Measurements from ENCODE around the gene IGF1R.

Gene IGF1R

DNA sequence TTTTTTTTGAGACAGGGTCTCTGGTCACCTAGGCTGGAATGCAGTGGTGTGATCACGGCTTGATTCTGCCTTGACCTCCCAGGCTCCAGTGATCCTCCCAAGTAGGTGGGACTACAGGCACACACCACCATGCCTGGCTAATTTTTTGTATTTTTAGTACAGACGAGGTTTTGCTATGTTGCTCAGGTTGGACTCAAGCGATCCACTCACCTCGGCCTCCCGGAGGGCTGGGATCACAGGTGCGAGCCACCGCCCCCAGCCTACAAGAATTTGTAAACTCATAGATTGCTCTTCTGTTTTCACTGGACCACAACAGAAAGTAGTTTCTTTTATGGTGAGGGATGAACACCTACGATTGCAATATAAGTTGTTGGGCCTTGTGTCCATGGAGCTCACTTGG, 7.4 kb downstream of the IGF1R start:
- H3K4me1 ChIP-seq (ENCODE audit: control insufficient read depth in 2 of 2, insufficient read depth in 2 of 2, low read length in 2 of 2) = peaks cover 2 to 12% of the 10 kb centered on the region in 2 donors

DNA sequence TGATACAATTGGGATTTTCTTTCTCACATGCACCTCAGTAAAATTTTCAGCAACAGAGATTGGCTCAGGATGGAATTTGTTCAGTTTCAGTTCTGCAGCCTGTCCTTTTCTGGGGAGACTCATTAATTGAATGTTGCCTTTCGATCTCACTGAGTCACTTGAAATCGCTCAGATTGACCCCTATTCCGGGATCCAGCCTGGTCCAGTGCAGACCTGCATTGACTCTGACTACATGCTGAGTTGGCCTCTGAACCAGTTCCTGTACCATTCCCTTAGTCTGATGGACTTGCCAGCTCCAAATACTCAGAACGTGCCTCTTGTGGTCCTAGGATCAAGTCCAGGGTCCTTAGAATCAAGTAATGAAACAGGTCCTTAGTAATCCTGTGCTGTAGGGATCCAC, 9.4 kb downstream of the IGF1R start:
- no peaks in the 10 kb centered on the region for H3K9me3 ChIP-seq (ENCODE audit: control insufficient read depth in 2 of 2, low read length in 2 of 2)
- H3K4me1 ChIP-seq (ENCODE audit: control insufficient read depth in 2 of 2, insufficient read depth in 2 of 2, low read length in 2 of 2) = peaks cover 0 to 4% of the 10 kb centered on the region in 2 donors
- H3K36me3 ChIP-seq (ENCODE audit: control insufficient read depth in 2 of 2, insufficient read depth in 2 of 2, low read length in 2 of 2) = no peaks in the 10 kb centered on the region
- H3K27ac ChIP-seq (ENCODE audit: low read depth in 2 of 2, low read length in 2 of 2) = no peak overlapping the region
- no peak overlapping the region for H3K9ac ChIP-seq (ENCODE audit: low read depth in 1 of 2, low read length in 2 of 2)
- no peaks in the 10 kb centered on the region for H3K27me3 ChIP-seq (ENCODE audit: control insufficient read depth in 2 of 2, insufficient read depth in 2 of 2, low read length in 2 of 2)
- no peak overlapping the region for H3K4me3 ChIP-seq (ENCODE audit: low read length in 2 of 2)

More for the DNA sequence above, 7.4 kb downstream of the IGF1R start:
- Histone ChIP-seq H3K27ac (ENCODE audit: low read depth in 2 of 2, low read length in 2 of 2) (no peak overlapping the region), H3K9ac (ENCODE audit: low read depth in 1 of 2, low read length in 2 of 2) (no peak overlapping the region), H3K36me3 (ENCODE audit: control insufficient read depth in 2 of 2, insufficient read depth in 2 of 2, low read length in 2 of 2) (no peaks in the 10 kb centered on the region), H3K4me3 (ENCODE audit: low read length in 2 of 2) (no peak overlapping the region), H3K9me3 (ENCODE audit: control insufficient read depth in 2 of 2, low read length in 2 of 2) (no peaks in the 10 kb centered on the region), H3K27me3 (ENCODE audit: control insufficient read depth in 2 of 2, insufficient read depth in 2 of 2, low read length in 2 of 2) (peaks cover 4 to 6% of the 10 kb centered on the region in 2 donors)

DNA sequence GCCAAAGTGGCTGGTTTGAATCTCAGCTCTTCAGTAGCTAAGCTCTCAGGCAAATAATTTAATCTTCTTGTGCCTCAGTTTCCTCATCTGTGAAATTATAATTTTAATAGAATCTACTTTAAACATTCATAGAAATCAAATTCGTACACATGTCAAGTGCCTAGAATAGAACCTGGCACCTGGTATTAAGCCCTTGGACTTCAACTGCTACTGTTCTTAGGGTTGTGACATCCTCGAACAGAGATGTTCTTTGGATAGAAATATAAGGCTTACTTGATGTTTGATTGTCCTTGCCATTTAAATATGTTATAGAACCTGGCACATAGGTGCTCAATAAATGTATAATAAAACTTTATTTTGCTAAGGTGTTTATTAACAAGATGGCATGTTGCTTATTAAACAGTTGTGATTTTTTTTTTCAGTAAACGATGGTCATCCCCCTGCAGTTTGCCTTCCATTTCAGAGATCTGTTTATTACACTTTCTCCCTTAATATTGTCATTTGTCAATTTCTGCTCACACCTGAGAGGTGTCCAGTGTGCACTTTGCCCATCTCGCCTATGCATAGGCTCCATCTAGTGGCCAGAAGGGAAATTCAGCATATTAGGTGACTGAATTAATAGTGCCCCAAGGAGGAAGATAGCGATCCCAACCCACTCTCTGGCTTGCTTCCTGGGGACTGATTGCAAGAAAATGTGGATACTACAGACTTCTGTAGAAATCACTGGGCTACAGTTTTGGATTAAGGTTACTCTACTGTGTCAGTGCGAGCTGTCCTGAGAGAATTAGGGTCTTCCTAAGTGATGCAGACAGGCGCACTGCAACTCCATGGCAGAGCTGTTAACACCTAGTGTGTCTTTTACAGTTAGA, 10.7 kb downstream of the IGF1R start:
- peaks cover 0 to 4% of the 10 kb centered on the region in 2 donors for H3K4me1 ChIP-seq (ENCODE audit: control insufficient read depth in 2 of 2, insufficient read depth in 2 of 2, low read length in 2 of 2)
- no peak overlapping the region for H3K27ac ChIP-seq (ENCODE audit: low read depth in 2 of 2, low read length in 2 of 2)

DNA sequence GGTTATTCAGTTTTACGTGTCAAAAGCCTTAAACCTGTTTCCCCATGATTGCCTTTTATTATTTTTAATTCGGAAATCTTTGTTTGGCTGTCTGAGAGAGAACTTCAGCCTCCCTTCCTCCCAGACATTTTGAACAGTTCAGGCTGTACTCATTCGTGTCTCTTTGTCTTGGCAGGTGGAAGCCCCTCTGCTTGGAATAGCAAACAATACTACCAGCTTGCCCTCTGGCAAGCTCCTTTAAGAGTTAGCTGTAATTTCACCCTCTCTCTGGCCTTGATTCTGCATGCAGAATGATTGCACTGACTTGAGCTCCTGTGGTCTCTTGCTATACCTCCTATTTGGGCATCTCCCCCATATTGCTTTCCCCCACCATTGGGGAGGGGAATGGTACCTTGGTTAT, 11.7 kb downstream of the IGF1R start:
- H3K36me3 ChIP-seq (ENCODE audit: control insufficient read depth in 2 of 2, insufficient read depth in 2 of 2, low read length in 2 of 2) = no peaks in the 10 kb centered on the region
- H3K9ac ChIP-seq (ENCODE audit: low read depth in 1 of 2, low read length in 2 of 2) = no peak overlapping the region
- H3K27me3 ChIP-seq (ENCODE audit: control insufficient read depth in 2 of 2, insufficient read depth in 2 of 2, low read length in 2 of 2) = no peaks in the 10 kb centered on the region
- H3K4me3 ChIP-seq (ENCODE audit: low read length in 2 of 2) = no peak overlapping the region
- no peaks in the 10 kb centered on the region for H3K9me3 ChIP-seq (ENCODE audit: control insufficient read depth in 2 of 2, low read length in 2 of 2)
- no peak overlapping the region for H3K27ac ChIP-seq (ENCODE audit: low read depth in 2 of 2, low read length in 2 of 2)
- H3K4me1 ChIP-seq (ENCODE audit: control insufficient read depth in 2 of 2, insufficient read depth in 2 of 2, low read length in 2 of 2) = peaks cover 0 to 4% of the 10 kb centered on the region in 2 donors

More for the DNA sequence above, 10.7 kb downstream of the IGF1R start:
- no peak overlapping the region for H3K9ac ChIP-seq (ENCODE audit: low read depth in 1 of 2, low read length in 2 of 2)
- H3K27me3 ChIP-seq (ENCODE audit: control insufficient read depth in 2 of 2, insufficient read depth in 2 of 2, low read length in 2 of 2) = no peaks in the 10 kb centered on the region
- H3K36me3 ChIP-seq (ENCODE audit: control insufficient read depth in 2 of 2, insufficient read depth in 2 of 2, low read length in 2 of 2) = no peaks in the 10 kb centered on the region
- H3K9me3 ChIP-seq (ENCODE audit: control insufficient read depth in 2 of 2, low read length in 2 of 2) = no peaks in the 10 kb centered on the region
- H3K4me3 ChIP-seq (ENCODE audit: low read length in 2 of 2) = no peak overlapping the region

DNA sequence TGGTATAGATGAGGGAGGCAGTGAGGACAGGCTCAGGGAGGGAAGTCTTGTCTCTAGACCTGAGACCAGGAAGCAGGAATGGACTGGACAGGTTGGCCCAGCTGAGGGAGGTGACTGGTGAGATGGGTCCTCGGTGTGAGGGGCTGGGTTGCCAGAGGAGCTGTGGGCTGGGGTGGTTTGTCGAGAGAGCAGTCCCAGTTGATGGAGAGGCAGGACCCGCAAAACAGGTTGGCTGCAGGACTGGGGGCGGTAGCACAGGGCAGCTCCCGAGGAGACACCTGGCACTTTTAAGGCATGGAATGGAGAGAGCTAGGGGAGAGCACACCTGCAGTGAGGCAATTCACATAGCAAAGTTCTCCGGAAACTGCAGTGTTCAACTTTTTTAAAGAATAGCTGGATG, 14.7 kb downstream of the IGF1R start:
- no peak overlapping the region for H3K9ac ChIP-seq (ENCODE audit: low read depth in 1 of 2, low read length in 2 of 2)

DNA sequence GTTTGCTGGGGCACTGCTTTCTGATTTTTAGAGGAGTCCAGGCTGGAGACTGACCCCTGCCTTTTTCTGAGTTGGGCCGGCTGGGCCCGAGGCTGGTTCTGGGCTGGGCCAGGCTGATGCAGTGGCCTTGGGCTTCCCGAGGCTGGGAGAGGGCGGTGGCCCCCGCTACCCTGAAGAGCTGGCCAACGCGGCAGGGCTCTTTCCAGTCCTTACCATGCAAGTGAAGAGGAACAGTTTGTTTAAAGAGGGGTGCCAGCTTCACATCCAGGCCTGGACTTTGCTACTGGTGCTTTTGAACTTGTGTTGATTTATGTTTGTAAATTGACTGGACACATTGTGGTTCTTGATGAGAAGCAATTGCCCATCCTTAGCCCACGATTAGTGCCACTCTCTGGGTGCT, 15.3 kb downstream of the IGF1R start:
- H3K36me3 ChIP-seq (ENCODE audit: control insufficient read depth in 2 of 2, insufficient read depth in 2 of 2, low read length in 2 of 2) = no peaks in the 10 kb centered on the region
- H3K9me3 ChIP-seq (ENCODE audit: control insufficient read depth in 2 of 2, low read length in 2 of 2) = no peaks in the 10 kb centered on the region
- no peak overlapping the region for H3K4me3 ChIP-seq (ENCODE audit: low read length in 2 of 2)
- H3K27ac ChIP-seq (ENCODE audit: low read depth in 2 of 2, low read length in 2 of 2) = no peak overlapping the region
- H3K9ac ChIP-seq (ENCODE audit: low read depth in 1 of 2, low read length in 2 of 2) = no peak overlapping the region
- H3K27me3 ChIP-seq (ENCODE audit: control insufficient read depth in 2 of 2, insufficient read depth in 2 of 2, low read length in 2 of 2) = no peaks in the 10 kb centered on the region
- H3K4me1 ChIP-seq (ENCODE audit: control insufficient read depth in 2 of 2, insufficient read depth in 2 of 2, low read length in 2 of 2) = peaks cover 0 to 4% of the 10 kb centered on the region in 2 donors

More for the DNA sequence above, 14.7 kb downstream of the IGF1R start:
- H3K9me3 ChIP-seq (ENCODE audit: control insufficient read depth in 2 of 2, low read length in 2 of 2) = no peaks in the 10 kb centered on the region
- H3K36me3 ChIP-seq (ENCODE audit: control insufficient read depth in 2 of 2, insufficient read depth in 2 of 2, low read length in 2 of 2) = no peaks in the 10 kb centered on the region
- H3K27ac ChIP-seq (ENCODE audit: low read depth in 2 of 2, low read length in 2 of 2) = no peak overlapping the region
- H3K4me3 ChIP-seq (ENCODE audit: low read length in 2 of 2) = no peak overlapping the region
- no peaks in the 10 kb centered on the region for H3K27me3 ChIP-seq (ENCODE audit: control insufficient read depth in 2 of 2, insufficient read depth in 2 of 2, low read length in 2 of 2)
- peaks cover 0 to 4% of the 10 kb centered on the region in 2 donors for H3K4me1 ChIP-seq (ENCODE audit: control insufficient read depth in 2 of 2, insufficient read depth in 2 of 2, low read length in 2 of 2)

DNA sequence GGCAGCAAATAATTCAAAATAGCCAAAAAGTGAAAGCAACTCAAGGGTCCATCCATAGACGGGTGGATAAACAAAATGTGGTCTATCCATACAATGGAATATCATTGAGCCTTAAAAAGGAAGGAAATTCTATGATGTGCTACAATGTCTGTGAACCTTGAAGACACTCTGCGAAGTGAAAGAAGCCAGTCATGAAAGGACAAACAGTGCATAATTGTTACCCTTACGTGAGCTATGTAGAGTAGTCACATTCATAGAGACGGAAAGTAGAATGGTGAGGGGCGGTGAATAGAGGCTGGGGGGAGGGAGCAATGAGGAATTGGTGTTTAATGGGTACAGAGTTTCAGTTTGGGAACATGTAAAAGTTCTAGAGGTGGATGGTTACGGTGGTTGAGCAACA, 18.1 kb downstream of the IGF1R start:
- Histone ChIP-seq H3K36me3 (ENCODE audit: control insufficient read depth in 2 of 2, insufficient read depth in 2 of 2, low read length in 2 of 2) (no peaks in the 10 kb centered on the region), H3K4me1 (ENCODE audit: control insufficient read depth in 2 of 2, insufficient read depth in 2 of 2, low read length in 2 of 2) (peaks cover 0 to 3% of the 10 kb centered on the region in 2 donors), H3K27me3 (ENCODE audit: control insufficient read depth in 2 of 2, insufficient read depth in 2 of 2, low read length in 2 of 2) (no peaks in the 10 kb centered on the region), H3K27ac (ENCODE audit: low read depth in 2 of 2, low read length in 2 of 2) (no peak overlapping the region), H3K9ac (ENCODE audit: low read depth in 1 of 2, low read length in 2 of 2) (no peak overlapping the region), H3K9me3 (ENCODE audit: control insufficient read depth in 2 of 2, low read length in 2 of 2) (no peaks in the 10 kb centered on the region), H3K4me3 (ENCODE audit: low read length in 2 of 2) (no peak overlapping the region)

DNA sequence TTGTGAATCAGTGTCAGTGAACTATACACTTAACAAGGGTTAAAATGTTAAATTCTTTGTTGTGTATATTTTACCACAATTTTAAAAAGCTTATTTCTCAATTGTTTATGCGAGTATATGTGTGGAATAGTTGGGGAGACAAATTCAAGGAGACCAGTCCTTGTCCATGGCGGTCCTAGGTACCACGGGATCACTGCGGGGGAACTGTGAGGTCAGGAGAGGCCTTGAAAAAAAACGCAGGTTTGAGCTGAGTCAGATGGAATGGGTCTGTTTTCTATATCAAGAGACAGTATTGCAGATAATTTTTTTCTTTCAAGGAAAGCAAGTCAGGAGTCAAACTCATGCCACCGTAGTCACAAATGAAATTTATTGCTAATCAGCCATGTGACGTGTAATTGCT, 18.5 kb downstream of the IGF1R start:
- Histone ChIP-seq H3K36me3 (ENCODE audit: control insufficient read depth in 2 of 2, insufficient read depth in 2 of 2, low read length in 2 of 2) (no peaks in the 10 kb centered on the region), H3K27me3 (ENCODE audit: control insufficient read depth in 2 of 2, insufficient read depth in 2 of 2, low read length in 2 of 2) (no peaks in the 10 kb centered on the region), H3K27ac (ENCODE audit: low read depth in 2 of 2, low read length in 2 of 2) (no peak overlapping the region), H3K4me3 (ENCODE audit: low read length in 2 of 2) (no peak overlapping the region), H3K9ac (ENCODE audit: low read depth in 1 of 2, low read length in 2 of 2) (no peak overlapping the region), H3K9me3 (ENCODE audit: control insufficient read depth in 2 of 2, low read length in 2 of 2) (no peaks in the 10 kb centered on the region), H3K4me1 (ENCODE audit: control insufficient read depth in 2 of 2, insufficient read depth in 2 of 2, low read length in 2 of 2) (peaks cover 3% of the 10 kb centered on the region in 2 donors)

DNA sequence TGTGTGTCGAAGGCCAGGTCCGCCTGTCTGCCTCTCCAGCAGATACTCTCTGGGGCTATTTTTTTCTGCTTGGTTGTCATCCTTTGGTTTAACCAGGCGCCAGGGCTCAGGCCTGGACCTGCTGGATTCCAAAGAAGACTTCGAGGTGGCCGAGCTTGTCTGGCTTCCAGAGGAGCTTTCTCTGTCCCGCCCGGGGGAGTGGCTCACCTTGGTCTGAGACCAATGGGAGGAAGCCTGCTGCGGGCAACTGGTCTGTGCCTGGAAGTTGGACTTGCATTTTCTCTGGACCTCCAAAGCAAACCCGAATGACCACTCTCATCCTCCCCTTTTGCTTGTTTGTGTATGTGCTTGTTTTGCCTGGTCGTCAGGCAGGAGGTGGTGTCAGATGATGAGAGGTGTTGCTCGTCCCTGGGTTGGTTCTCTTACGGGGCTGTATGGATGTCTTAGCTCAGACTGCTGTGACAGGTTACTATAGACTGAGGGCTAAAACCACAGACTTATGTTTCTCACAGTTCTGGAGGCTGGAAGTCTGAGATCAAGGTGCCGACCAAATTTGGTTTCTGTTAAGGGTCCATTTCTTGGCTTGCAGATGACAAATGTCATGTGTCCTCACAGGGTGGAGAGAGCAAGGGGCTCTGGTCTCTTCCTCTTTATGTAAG, 19.3 kb downstream of the IGF1R start:
- no peak overlapping the region for H3K27ac ChIP-seq (ENCODE audit: low read depth in 2 of 2, low read length in 2 of 2)
- H3K9ac ChIP-seq (ENCODE audit: low read depth in 1 of 2, low read length in 2 of 2) = no peak overlapping the region
- no peak overlapping the region for H3K4me3 ChIP-seq (ENCODE audit: low read length in 2 of 2)
- H3K27me3 ChIP-seq (ENCODE audit: control insufficient read depth in 2 of 2, insufficient read depth in 2 of 2, low read length in 2 of 2) = no peaks in the 10 kb centered on the region
- H3K9me3 ChIP-seq (ENCODE audit: control insufficient read depth in 2 of 2, low read length in 2 of 2) = no peaks in the 10 kb centered on the region
- H3K4me1 ChIP-seq (ENCODE audit: control insufficient read depth in 2 of 2, insufficient read depth in 2 of 2, low read length in 2 of 2) = peaks cover 3% of the 10 kb centered on the region in 2 donors
- no peaks in the 10 kb centered on the region for H3K36me3 ChIP-seq (ENCODE audit: control insufficient read depth in 2 of 2, insufficient read depth in 2 of 2, low read length in 2 of 2)

DNA sequence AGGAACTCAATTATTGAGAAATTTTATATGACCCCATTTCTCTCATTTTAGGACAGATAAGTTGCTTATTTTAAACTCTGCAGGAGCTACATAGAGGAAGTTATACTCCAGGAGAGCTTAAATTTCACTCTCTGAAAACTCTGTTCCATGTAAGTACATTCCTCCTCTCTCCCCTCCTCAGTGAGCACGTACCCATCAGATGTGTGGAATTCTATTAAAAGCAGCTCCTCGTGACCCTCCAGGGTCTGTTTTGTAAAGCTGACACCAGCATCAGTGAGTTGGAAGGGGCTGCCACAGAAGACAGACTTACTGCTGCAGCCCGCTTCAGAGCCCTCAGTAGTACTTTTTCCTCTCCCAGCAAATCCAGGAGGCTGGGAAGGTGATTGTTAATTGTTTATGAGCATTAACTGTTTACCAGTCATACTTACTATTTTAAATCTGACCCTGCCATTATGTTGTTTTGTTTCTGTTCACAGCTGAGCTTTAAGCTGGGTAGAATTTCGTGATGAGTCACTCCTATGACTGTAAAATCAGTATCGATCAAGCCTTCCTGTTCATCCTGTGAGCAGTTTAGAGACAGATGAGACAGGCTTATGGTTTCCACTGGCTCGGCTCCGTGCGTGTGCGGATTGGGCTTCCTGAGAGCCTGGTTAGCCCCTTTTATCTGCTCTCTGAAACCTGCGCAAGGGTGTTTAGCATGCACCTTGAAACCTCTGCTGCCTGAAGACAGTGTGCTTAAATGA, 20.4 kb downstream of the IGF1R start:
- H3K27me3 ChIP-seq (ENCODE audit: control insufficient read depth in 2 of 2, insufficient read depth in 2 of 2, low read length in 2 of 2) = no peaks in the 10 kb centered on the region
- H3K27ac ChIP-seq (ENCODE audit: low read depth in 2 of 2, low read length in 2 of 2) = no peak overlapping the region
- H3K4me3 ChIP-seq (ENCODE audit: low read length in 2 of 2) = no peak overlapping the region
- H3K36me3 ChIP-seq (ENCODE audit: control insufficient read depth in 2 of 2, insufficient read depth in 2 of 2, low read length in 2 of 2) = no peaks in the 10 kb centered on the region
- H3K9me3 ChIP-seq (ENCODE audit: control insufficient read depth in 2 of 2, low read length in 2 of 2) = no peaks in the 10 kb centered on the region
- H3K4me1 ChIP-seq (ENCODE audit: control insufficient read depth in 2 of 2, insufficient read depth in 2 of 2, low read length in 2 of 2) = peaks cover 3% of the 10 kb centered on the region in 2 donors
- no peak overlapping the region for H3K9ac ChIP-seq (ENCODE audit: low read depth in 1 of 2, low read length in 2 of 2)

All from mucosa of rectum (tissue), 2 donors.